HEK293T (cell line): ENCODE data around the gene IFI30.

ENCODE experiments used
- ARNT ChIP-seq: fragments of 450-650 bp; IDR thresholded peaks from 2 replicates; pipeline ENCODE4 v1.6.1; 2017; ENCODE audit warnings: mild to moderate bottlenecking
- BHLHE40 ChIP-seq: fragments of 450-650 bp; IDR thresholded peaks from 2 replicates; pipeline ENCODE4 v1.6.1; 2016; ENCODE audit warnings: mild to moderate bottlenecking, moderate library complexity, borderline replicate concordance
- FOXA1 ChIP-seq: fragments of 450-650 bp; IDR thresholded peaks from 2 replicates; pipeline ENCODE4 v1.6.1; 2016; ENCODE audit warnings: mild to moderate bottlenecking
- FOXM1 ChIP-seq: fragments of 450-650 bp; IDR thresholded peaks from 2 replicates; pipeline ENCODE4 v1.6.1; 2017; ENCODE audit warnings: mild to moderate bottlenecking, borderline replicate concordance
- NFRKB ChIP-seq: fragments of 450-650 bp; IDR thresholded peaks from 2 replicates; pipeline ENCODE4 v1.6.1; 2016; ENCODE audit warnings: mild to moderate bottlenecking, moderate library complexity
- SP1 ChIP-seq: fragments of 450-650 bp; IDR thresholded peaks from 2 replicates; pipeline ENCODE4 v1.6.1; 2017
- SUZ12 ChIP-seq: fragments of 450-650 bp; IDR thresholded peaks from 2 replicates; pipeline ENCODE4 v1.6.1; 2016; ENCODE audit warnings: mild to moderate bottlenecking
- TARDBP ChIP-seq: fragments of 450-650 bp; IDR thresholded peaks from 2 replicates; pipeline ENCODE4 v1.6.1; 2016
- ZNF384 ChIP-seq: fragments of 450-650 bp; IDR thresholded peaks from 2 replicates; pipeline ENCODE4 v1.6.1; 2016

- TF ChIP-seq ARNT (no peak), FOXM1 (peak; percentile 42; the same call in 1 of the 2 replicates), ZNF384 (no peak), BHLHE40 (no peak), TARDBP (no peak), NFRKB (no peak), SP1 (no peak), FOXA1 (no peak), SUZ12 (no peak)
Observed at GRCh38 chr19:18152817-18153555, 20.6 kb upstream of the IFI30 start, which contains the start of gene PIK3R2.
